Measurements from ENCODE around the gene MCM5.

The MCM5 gene

GRCh38 chr22:35381424-35382009 is 18.4 kb upstream of the MCM5 start:
- H3K4me3 ChIP-seq (ENCODE audit: low read depth, low read length): peak overlapping the region; percentile 87
- no peak for DNase-seq (ENCODE audit: low read depth, low spot score)
- ChIA-PET CTCF (interaction anchor here (0.6 to 2.5 kb wide), 3 partner anchors 8 to 249 kb away, joined by 4 to 8 read pairs (median 5); no protein-coding TSS in a partner anchor), POLR2A (interaction anchor here (0.8 kb wide), 1 partner anchor 9 kb away, joined by 3 read pairs; no protein-coding TSS in a partner anchor)
- TF ChIP-seq CTCF (IDR thresholded peaks at IDR 0.05; ENCODE audit: insufficient read depth, low read length, missing control alignments): no peak

GRCh38 chr22:35383679-35384071 is 16.3 kb upstream of the MCM5 start:
- POLR2A ChIA-PET: interaction anchor here (0.6 kb wide), 1 partner anchor 10 kb away, joined by 3 read pairs; no protein-coding TSS in a partner anchor
- no peak for TF ChIP-seq CTCF (IDR thresholded peaks at IDR 0.05; ENCODE audit: insufficient read depth, low read length, missing control alignments)
- CTCF ChIA-PET: interaction anchor here (0.9 to 1.8 kb wide), 4 partner anchors 33 to 243 kb away, joined by 3 to 4 read pairs (median 3); no protein-coding TSS in a partner anchor
- DNase-seq (ENCODE audit: low read depth, low spot score): no peak
- no peak overlapping the region for H3K4me3 ChIP-seq (ENCODE audit: low read depth, low read length)

GRCh38 chr22:35384527-35384926 is 15.4 kb upstream of the MCM5 start:
- no peak for DNase-seq (ENCODE audit: low read depth, low spot score)
- ChIA-PET CTCF (interaction anchor here (0.9 to 1.8 kb wide), 4 partner anchors 14 to 237 kb away, joined by 3 to 7 read pairs (median 4); no protein-coding TSS in a partner anchor), POLR2A (no interaction called here)
- TF ChIP-seq CTCF (IDR thresholded peaks at IDR 0.05; ENCODE audit: insufficient read depth, low read length, missing control alignments): no peak
- no peak overlapping the region for H3K4me3 ChIP-seq (ENCODE audit: low read depth, low read length)

- TF ChIP-seq CTCF (IDR thresholded peaks at IDR 0.05; ENCODE audit: insufficient read depth, low read length, missing control alignments): no peak
- no peak overlapping the region for H3K4me3 ChIP-seq (ENCODE audit: low read depth, low read length)
- no peak for DNase-seq (ENCODE audit: low read depth, low spot score)
- CTCF ChIA-PET: interaction anchor here (1.3 to 1.8 kb wide), 3 partner anchors 13 to 236 kb away, joined by 3 to 7 read pairs (median 4); no protein-coding TSS in a partner anchor
- POLR2A ChIA-PET: no interaction called here
Measured at GRCh38 chr22:35384975-35385588, 14.9 kb upstream of the MCM5 start.

GRCh38 chr22:35386670-35387288 is 13.2 kb upstream of the MCM5 start:
- no peak overlapping the region for H3K4me3 ChIP-seq (ENCODE audit: low read depth, low read length)
- ChIA-PET CTCF (no interaction called here), POLR2A (no interaction called here)
- no peak for DNase-seq (ENCODE audit: low read depth, low spot score)
- no peak for TF ChIP-seq CTCF (IDR thresholded peaks at IDR 0.05; ENCODE audit: insufficient read depth, low read length, missing control alignments)

- no peak overlapping the region for H3K4me3 ChIP-seq (ENCODE audit: low read depth, low read length)
- ChIA-PET CTCF (no interaction called here), POLR2A (interaction anchor here (1.0 kb wide), 1 partner anchor 9 kb away, joined by 3 read pairs; no protein-coding TSS in a partner anchor)
- no peak for DNase-seq (ENCODE audit: low read depth, low spot score)
- TF ChIP-seq CTCF (IDR thresholded peaks at IDR 0.05; ENCODE audit: insufficient read depth, low read length, missing control alignments): no peak
Measured at GRCh38 chr22:35390933-35391332, 9.0 kb upstream of the MCM5 start.

Measured in AG04449 (cell line).